Naive thymus-derived CD8-positive, alpha-beta T cell (primary cell): ENCODE results near the gene TSKS. TPM values are rescaled to one million over a fixed set of nuclear protein-coding genes. Genes with fewer than 3 reads are reported as not detected.

Experiments used
- ATAC-seq, 2 donors: fragments of 150-1000 bp; cut with Tn5 transposase in 1 of 2; sonication (Bioruptor Pico), chemical (Tn5 transposase) in 1 of 2; 1 replicate in 1 of 2; 2 replicates in 1 of 2; pipeline ENCODE4 v1.10.0; 2021; ENCODE audit warnings: mild to moderate bottlenecking in 2 of 2, moderate library complexity in 2 of 2
- POLR2A ChIA-PET: fragments of 350-600 bp; sonication (Branson Sonifier 250); formaldehyde crosslinking; loops from one replicate; lab custom pipeline; 2021; ENCODE audit warnings: antibody characterized with exemption; lab: Charles Lee
- DNase-seq, 10 donors: peaks; one replicate each; pipeline versions ENCODE4 v3.0.0 to v3.0.0-alpha.2; 2020 to 2022
- H3K27ac Mint-ChIP-seq, 10 donors: one replicate each; pipeline ENCODE4 v1.8.0; 2020 to 2022; ENCODE audit warnings: mild to moderate bottlenecking in 10 of 10, mixed read lengths in 10 of 10, moderate library complexity in 4 of 10, inconsistent platforms in 1 of 10
- H3K27me3 Mint-ChIP-seq, 5 donors: one replicate each; pipeline ENCODE4 v1.8.0; 2021 to 2022; ENCODE audit warnings: mixed read lengths in 5 of 5
- H3K36me3 Mint-ChIP-seq, 3 donors: one replicate each; pipeline ENCODE4 v1.8.0; 2020 to 2022; ENCODE audit warnings: mixed read lengths in 3 of 3, mild to moderate bottlenecking in 2 of 3, inconsistent platforms in 1 of 3
- H3K4me1 Mint-ChIP-seq, 4 donors: one replicate each; pipeline ENCODE4 v1.8.0; 2021 to 2022; ENCODE audit warnings: mixed read lengths in 4 of 4
- H3K4me3 Mint-ChIP-seq, 10 donors: one replicate each; pipeline ENCODE4 v1.8.0; 2020 to 2022; ENCODE audit warnings: mild to moderate bottlenecking in 10 of 10, mixed read lengths in 10 of 10, moderate library complexity in 6 of 10, inconsistent platforms in 1 of 10
- H3K9me3 Mint-ChIP-seq, 9 donors: one replicate each; pipeline ENCODE4 v1.8.0; 2020 to 2022; ENCODE audit warnings: mixed read lengths in 9 of 9, mild to moderate bottlenecking in 3 of 9, inconsistent platforms in 1 of 9, moderate library complexity in 1 of 9
- polyA plus RNA-seq, 3 donors: library from polyadenylated mRNA; unstranded; fragments of 300-500 nt; fragmentation: Illumina TruSeq; gene quantifications; one replicate each; pipeline ENCODE4 v1.2.3, GENCODE V29; 2021
- total RNA-seq, 8 experiments: library from RNA in 2 of 8; stranded (reverse) in 2 of 8; gene quantifications; one replicate each; pipeline ENCODE4 v1.2.3 and lab custom pipeline; 2021 to 2026

Gene TSKS
- total and polyA plus RNA-seq, 5 experiments from 2014 or later, result 0.17 to 4.8 (median 1.2) TPM

DNA sequence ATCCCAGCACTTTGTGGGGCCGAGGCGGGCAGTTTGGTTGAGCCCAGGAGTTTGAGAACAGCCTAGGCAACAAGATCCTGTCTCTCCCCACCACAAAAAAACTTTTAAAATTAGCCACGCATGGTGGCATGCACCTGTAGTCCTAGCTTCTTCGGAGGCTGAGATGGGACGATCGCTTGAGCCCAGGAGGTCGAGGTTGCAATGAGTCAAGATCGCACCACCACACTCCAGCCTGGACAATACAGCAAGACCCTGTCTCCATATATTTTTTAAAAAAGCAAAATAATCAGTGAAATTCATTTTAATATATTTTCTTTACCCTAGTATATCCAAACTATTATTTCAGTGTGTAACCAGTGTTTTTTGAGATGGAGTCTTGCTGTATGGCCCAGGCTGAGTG, 11.9 kb upstream of the TSKS start:
- POLR2A ChIA-PET, result no interaction called here
- Mint-ChIP-seq H3K27me3 (no peaks in the 10 kb centered on the region), H3K4me1 (peaks cover 24 to 49% (median 34%) of the 10 kb centered on the region in 4 donors), H3K27ac (no peak overlapping the region), H3K9me3 (no peaks in the 10 kb centered on the region), H3K36me3 (peaks cover 0 to 24% (median 9%) of the 10 kb centered on the region in 3 donors), H3K4me3 (no peak overlapping the region)
- ATAC-seq, result no peak
- no peak for DNase-seq

DNA sequence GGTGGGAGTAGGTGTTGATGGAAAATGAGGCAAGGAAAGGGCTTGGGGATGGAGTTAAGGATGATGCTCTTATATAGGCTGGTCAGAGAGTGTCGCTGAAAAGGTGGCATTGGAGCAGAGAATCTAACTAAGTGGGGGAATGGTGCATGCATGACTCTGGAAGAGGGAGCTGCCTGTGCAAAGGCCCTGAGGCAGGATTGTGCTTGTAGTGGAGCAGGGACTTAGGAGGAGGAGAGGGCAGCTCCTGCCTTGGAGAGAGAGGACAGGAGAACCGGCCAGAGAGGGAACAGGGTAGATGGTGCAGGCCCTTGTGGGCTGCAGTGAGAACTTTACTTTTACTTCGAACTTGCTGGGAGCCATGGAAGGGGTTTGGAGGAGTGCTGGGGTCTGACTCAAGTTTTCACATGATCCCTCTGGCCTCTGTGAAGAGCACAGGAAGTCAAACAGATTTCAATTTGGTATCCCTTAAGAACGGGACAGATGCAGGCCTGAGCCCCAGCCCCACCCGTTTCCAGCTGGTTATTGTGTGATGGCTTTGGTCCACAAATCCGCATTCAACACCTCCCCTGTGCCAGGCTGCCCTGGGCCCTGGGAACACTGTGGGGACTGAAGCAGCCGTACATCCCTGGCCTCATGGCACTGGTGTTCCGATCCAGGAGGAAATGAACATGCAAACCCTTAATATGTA, 10.7 kb upstream of the TSKS start:
- ATAC-seq (no peak), DNase-seq (no peak)
- POLR2A ChIA-PET, result no interaction called here
- no peaks in the 10 kb centered on the region for H3K9me3 Mint-ChIP-seq
- H3K27me3 Mint-ChIP-seq, result no peaks in the 10 kb centered on the region
- H3K27ac Mint-ChIP-seq, result peak overlapping the region in 3 of 10 donors; percentile 25 to 83 (median 67)
- H3K4me1 Mint-ChIP-seq, result peaks cover 26 to 52% (median 37%) of the 10 kb centered on the region in 4 donors
- H3K4me3 Mint-ChIP-seq, result peak overlapping the region in 1 of 10 donors; percentile 35
- H3K36me3 Mint-ChIP-seq, result peaks cover 0 to 23% (median 8%) of the 10 kb centered on the region in 3 donors

DNA sequence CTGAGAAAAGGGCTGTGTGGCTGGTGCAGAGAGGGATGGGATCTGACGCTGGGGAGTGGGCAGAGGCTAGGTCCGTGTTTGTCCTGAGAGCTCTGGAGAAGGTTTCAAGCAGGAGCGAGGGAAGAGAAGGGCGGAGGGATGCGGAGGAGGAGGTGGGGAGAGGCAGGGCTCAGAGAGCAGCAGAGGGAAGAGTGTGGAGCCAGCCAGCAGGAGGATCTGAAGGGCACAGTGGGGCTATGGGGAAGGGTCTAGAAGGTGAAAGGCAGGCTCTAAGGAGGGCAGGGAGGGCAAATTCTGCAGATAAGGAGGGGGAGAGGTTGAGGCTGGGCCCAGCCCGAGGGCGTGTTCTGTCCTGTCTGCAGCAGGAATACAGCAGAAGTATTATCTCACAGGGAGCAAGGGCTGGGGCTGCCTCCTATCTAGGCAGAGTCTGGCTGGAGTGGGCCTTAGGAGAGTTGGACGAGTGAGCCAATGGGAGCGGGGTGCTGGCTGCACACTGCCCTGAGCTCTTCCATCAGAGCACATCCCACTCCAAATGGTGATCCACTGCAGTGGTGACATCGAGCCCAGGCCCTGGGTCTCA, 9.8 kb upstream of the TSKS start:
- peaks cover 0 to 23% (median 8%) of the 10 kb centered on the region in 3 donors for H3K36me3 Mint-ChIP-seq
- no peaks in the 10 kb centered on the region for H3K9me3 Mint-ChIP-seq
- H3K27me3 Mint-ChIP-seq, result no peaks in the 10 kb centered on the region
- peaks cover 30 to 61% (median 44%) of the 10 kb centered on the region in 4 donors for H3K4me1 Mint-ChIP-seq
- peak overlapping the region in 3 of 10 donors; percentile 67 to 83 (median 75) for H3K27ac Mint-ChIP-seq
- ATAC-seq (no peak), DNase-seq (no peak)
- H3K4me3 Mint-ChIP-seq, result no peak overlapping the region
- POLR2A ChIA-PET, result no interaction called here

DNA sequence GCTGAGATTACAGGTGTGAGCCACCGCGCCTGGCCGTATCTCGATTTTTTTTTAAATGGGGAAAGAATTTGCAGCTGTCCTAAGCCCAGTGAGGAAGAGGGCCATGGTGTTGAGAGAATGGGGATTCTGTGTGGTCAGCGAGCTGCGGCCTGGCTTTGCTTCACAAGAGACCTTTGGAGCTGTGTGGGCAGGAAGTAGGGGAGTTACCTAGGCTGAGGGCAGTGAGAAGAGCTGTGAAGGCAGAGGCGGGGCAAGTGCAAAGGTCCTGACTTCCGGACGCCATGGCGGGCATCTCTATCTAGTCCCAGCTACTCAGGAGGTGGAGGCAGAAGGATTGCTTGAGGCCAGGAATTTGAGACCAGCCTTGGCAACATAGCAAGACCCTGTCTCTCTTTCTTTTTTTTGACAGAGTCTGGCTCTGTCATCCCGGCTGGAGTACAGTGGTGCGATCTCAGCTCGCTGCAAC, 8.6 kb upstream of the TSKS start:
- Mint-ChIP-seq H3K27me3 (no peaks in the 10 kb centered on the region), H3K9me3 (no peaks in the 10 kb centered on the region), H3K4me1 (peaks cover 38 to 69% (median 53%) of the 10 kb centered on the region in 4 donors), H3K4me3 (peak overlapping the region in 2 of 10 donors; percentile 6 to 7), H3K36me3 (peaks cover 0 to 22% (median 8%) of the 10 kb centered on the region in 3 donors), H3K27ac (peak overlapping the region in 3 of 10 donors; percentile 16 to 43 (median 37))
- POLR2A ChIA-PET, result no interaction called here
- ATAC-seq (no peak), DNase-seq (no peak)

DNA sequence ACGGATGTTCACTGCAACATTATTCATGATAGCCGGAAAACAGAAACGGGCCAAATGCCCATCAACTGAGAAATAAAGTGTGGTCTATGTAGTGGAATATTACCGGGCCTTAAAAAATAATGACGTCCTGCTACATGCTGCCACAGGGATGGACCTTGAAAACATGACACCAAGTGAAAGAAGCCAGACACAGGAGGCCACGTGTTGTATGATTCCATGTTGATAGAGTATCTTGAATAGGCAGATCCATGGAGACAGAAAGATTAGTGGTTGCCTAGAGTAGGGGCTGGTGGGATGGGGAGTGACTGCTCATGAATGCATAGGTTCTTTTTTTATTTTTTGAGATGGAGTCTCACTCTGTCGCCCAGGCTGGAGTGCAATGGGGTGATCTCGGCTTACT, 7.4 kb upstream of the TSKS start:
- POLR2A ChIA-PET, result interaction anchor here (0.7 kb wide), 3 partner anchors 40 to 752 kb away, joined by 4 to 8 read pairs (median 7); no protein-coding TSS in a partner anchor
- Mint-ChIP-seq H3K27ac (peak overlapping the region in 2 of 10 donors; percentile 48 to 55), H3K9me3 (no peaks in the 10 kb centered on the region), H3K4me3 (peak overlapping the region in 1 of 10 donors; percentile 6), H3K4me1 (peaks cover 39 to 66% (median 51%) of the 10 kb centered on the region in 4 donors), H3K36me3 (peaks cover 0 to 19% (median 8%) of the 10 kb centered on the region in 3 donors), H3K27me3 (peaks cover 0 to 4% (median 0%) of the 10 kb centered on the region in 5 donors)
- DNase-seq (no peak), ATAC-seq (no peak)

DNA sequence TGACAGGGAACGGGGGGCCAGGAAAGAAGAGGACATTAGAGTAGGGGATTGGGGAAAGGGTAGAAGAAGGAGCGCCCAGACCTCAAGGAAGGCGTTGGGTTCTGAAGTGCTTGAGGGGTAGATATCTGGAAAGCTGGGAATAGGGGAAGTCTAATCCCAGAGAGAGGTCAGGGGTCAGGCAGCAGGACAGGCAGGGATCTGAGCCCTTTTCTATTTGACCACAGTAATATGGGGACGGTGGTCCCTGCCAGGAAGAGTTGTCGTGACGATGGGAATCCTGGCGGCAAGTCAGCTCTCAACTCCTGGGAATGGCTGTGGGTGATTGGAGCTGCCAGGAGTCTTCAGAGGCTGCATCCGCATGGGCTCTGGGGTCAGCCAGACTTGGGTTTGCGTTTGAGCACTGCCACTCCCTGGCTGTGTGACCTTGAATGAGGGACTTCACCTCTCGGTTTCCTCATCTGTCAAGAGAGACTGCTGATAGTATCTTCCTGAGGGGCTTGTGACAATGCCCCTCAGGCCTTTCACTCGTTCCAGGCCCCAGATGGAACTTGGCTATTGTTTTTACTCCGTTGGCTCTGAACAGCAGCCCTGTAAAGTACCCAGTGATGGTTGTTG, 5.0 kb upstream of the TSKS start:
- peak overlapping the region in 9 of 10 donors; percentile 76 to 97 (median 90) for H3K27ac Mint-ChIP-seq
- peaks cover 36 to 52% (median 44%) of the 10 kb centered on the region in 4 donors for H3K4me1 Mint-ChIP-seq
- ATAC-seq, result no peak
- no peak for DNase-seq
- peaks cover 0 to 4% (median 0%) of the 10 kb centered on the region in 5 donors for H3K27me3 Mint-ChIP-seq
- POLR2A ChIA-PET, result interaction anchor here (0.5 to 3.6 kb wide), 5 partner anchors 39 to 215 kb away, joined by 3 to 40 read pairs (median 4); partner anchors contain the start of gene FUZ
- no peaks in the 10 kb centered on the region for H3K9me3 Mint-ChIP-seq
- H3K4me3 Mint-ChIP-seq, result peak overlapping the region; percentile 77 to 97 (median 91)
- H3K36me3 Mint-ChIP-seq, result peaks cover 0 to 13% (median 3%) of the 10 kb centered on the region in 3 donors

DNA sequence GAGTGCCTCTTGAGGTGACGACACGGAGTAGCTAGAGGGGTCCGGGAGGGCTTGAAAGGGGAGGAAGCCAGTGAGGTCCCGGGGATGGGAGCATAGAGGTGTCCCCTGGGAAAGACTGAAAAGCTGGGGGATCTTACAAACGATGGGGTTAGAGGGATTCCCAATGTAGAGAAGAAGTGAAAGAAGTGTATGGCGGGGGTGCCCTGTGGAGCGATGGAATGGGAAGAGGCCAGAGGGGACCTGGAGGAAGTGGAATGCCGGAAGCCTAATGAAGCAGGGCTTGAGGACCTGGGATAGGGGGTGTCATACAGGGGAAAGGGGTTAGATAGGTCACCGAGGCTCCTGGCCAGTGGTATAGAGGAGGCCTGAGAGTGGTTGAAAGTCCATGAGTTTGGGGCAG, 4.3 kb upstream of the TSKS start:
- Mint-ChIP-seq H3K4me3 (peak overlapping the region; percentile 77 to 97 (median 91)), H3K36me3 (peaks cover 0 to 9% (median 0%) of the 10 kb centered on the region in 3 donors), H3K27ac (peak overlapping the region; percentile 76 to 97 (median 88)), H3K27me3 (peaks cover 0 to 4% (median 0%) of the 10 kb centered on the region in 5 donors), H3K9me3 (no peaks in the 10 kb centered on the region), H3K4me1 (peaks cover 31 to 48% (median 41%) of the 10 kb centered on the region in 4 donors)
- POLR2A ChIA-PET, result interaction anchor here (0.5 to 3.6 kb wide), 11 partner anchors 38 to 957 kb away, joined by 3 to 40 read pairs (median 5); partner anchors contain the start of genes AKT1S1, ATF5, FUZ and NUP62
- DNase-seq, result no peak
- no peak for ATAC-seq

DNA sequence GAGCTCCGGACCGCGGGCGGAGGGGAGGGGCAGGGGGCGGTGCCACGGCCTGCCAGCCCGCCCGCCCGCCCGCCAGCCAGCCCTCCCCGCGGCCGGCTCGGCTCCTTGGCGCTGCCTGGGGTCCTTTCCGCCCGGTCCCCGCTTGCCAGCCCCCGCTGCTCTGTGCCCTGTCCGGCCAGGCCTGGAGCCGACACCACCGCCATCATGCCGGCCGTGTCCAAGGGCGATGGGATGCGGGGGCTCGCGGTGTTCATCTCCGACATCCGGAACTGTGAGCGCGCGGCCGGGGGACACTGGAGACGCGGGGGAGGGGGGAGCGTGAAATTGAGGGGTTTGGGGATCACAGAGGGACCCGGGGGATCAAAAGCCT, 3.8 kb upstream of the TSKS start, which contains the start of gene AP2A1:
Gene AP2A1 (plus strand): TSS at position 72 of the 370 bp plus-strand sequence. CDS start 133 bp downstream, at position 205.
- no peak for DNase-seq
- peaks cover 31 to 48% (median 41%) of the 10 kb centered on the region in 4 donors for H3K4me1 Mint-ChIP-seq
- peaks cover 0 to 4% (median 0%) of the 10 kb centered on the region in 5 donors for H3K27me3 Mint-ChIP-seq
- peaks cover 0 to 9% (median 0%) of the 10 kb centered on the region in 3 donors for H3K36me3 Mint-ChIP-seq
- no peaks in the 10 kb centered on the region for H3K9me3 Mint-ChIP-seq
- POLR2A ChIA-PET, result interaction anchor here (0.5 to 3.6 kb wide), 12 partner anchors 46 to 1348 kb away, joined by 3 to 40 read pairs (median 5); partner anchors contain the start of genes AKT1S1, ATF5, FUZ and GYS1
- ATAC-seq, result no peak
- H3K27ac Mint-ChIP-seq, result peak within 1 kb of the TSS; percentile 87 to 97 (median 96)
- H3K4me3 Mint-ChIP-seq, result peak within 1 kb of the TSS; percentile 77 to 97 (median 93)

DNA sequence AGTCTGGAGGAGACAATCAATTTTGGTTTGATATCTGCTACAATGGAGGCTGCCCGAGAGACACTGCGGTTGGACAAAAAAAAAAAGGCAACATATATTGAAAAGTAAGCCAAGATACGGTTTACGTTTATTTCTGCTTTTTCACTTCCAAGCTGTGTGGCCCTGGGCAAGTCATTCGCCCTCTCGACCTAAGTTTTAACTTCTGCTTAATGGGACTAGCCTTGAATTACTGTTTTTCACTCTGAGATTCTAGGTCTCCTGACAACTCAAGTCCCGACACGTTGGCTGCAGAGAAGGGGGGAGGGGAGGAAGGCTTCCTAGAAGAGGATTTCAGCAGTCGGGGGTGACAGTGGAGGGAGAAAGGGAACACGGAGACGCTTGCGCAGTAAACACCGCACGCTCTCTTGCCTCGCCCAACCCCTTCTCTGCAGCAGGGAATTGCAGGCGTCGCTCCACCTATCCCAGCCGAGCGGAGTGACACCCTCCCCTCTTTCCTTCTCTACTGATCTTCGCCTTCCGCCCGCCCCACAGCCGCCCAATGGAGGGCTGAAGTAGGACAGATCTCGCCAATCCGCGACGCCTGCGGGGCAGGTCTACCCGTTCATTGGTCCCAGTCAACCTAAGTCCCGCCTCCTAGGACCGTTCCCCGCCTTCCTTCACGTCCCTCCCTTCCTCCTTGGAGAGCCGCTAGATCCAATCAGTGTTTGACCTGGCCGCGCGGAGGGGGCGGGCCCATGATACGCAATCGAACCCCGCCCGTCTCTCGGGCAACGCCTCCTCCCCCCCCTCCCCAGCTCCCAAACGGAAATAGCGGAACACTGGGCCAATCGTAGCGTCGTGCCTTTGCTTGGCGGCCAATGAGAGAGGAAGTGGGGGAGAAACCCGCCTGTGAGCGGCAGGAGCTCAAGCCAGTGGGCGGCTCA, 3.2 kb upstream of the TSKS start:
- POLR2A ChIA-PET, result interaction anchor here (0.5 to 3.6 kb wide), 12 partner anchors 47 to 1347 kb away, joined by 3 to 40 read pairs (median 5); partner anchors contain the start of genes AKT1S1, ATF5, FUZ and GYS1
- peaks cover 0 to 4% (median 0%) of the 10 kb centered on the region in 5 donors for H3K27me3 Mint-ChIP-seq
- no peaks in the 10 kb centered on the region for H3K9me3 Mint-ChIP-seq
- H3K4me3 Mint-ChIP-seq, result peak overlapping the region; percentile 77 to 96 (median 92)
- peaks cover 31 to 42% (median 36%) of the 10 kb centered on the region in 4 donors for H3K4me1 Mint-ChIP-seq
- ATAC-seq, result peak; percentile 88 to 90
- H3K36me3 Mint-ChIP-seq, result peaks cover 0 to 6% (median 0%) of the 10 kb centered on the region in 3 donors
- peak; percentile 95 to 100 (median 99) for DNase-seq
- peak overlapping the region; percentile 87 to 97 (median 96) for H3K27ac Mint-ChIP-seq

DNA sequence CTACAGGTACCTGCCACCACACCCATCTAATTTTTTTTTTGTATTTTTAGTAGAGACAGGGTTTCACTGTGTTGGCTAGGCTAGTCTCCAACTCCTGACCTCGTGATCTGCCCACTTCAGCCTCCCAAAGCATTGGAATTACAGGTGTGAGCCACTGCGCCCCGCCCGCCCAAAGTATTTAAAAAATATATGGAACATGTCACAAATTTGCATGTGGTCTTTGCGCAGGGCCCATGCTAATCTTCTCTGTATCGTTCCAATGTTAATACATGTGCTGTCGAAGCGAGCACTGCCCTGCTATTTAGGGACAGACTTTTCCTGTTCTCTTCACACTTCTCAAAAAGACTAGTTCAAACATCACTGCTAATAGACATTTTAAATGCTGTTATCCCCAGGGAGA, 1.2 kb upstream of the TSKS start:
- Mint-ChIP-seq H3K4me1 (peaks cover 22 to 29% (median 28%) of the 10 kb centered on the region in 4 donors), H3K27me3 (peaks cover 0 to 4% (median 0%) of the 10 kb centered on the region in 5 donors), H3K27ac (peak overlapping the region in 2 of 10 donors; percentile 37 to 66), H3K36me3 (peaks cover 0 to 1% (median 0%) of the 10 kb centered on the region in 3 donors), H3K4me3 (peak overlapping the region in 2 of 10 donors; percentile 7 to 66), H3K9me3 (no peaks in the 10 kb centered on the region)
- POLR2A ChIA-PET, result interaction anchor here (0.7 to 1.6 kb wide), 2 partner anchors 12 to 119 kb away, joined by 3 to 4 read pairs; no protein-coding TSS in a partner anchor
- DNase-seq, result no peak
- ATAC-seq, result no peak
